ENCODE measurements around the gene TMEM42. TPM values are rescaled to one million over a fixed set of nuclear protein-coding genes. Genes with fewer than 3 reads are reported as not detected.

TMEM42 gene
- total and polyA plus RNA-seq, 5 donors from 2014 or later = 15.2 to 54.4 (median 41.3) TPM

DNA sequence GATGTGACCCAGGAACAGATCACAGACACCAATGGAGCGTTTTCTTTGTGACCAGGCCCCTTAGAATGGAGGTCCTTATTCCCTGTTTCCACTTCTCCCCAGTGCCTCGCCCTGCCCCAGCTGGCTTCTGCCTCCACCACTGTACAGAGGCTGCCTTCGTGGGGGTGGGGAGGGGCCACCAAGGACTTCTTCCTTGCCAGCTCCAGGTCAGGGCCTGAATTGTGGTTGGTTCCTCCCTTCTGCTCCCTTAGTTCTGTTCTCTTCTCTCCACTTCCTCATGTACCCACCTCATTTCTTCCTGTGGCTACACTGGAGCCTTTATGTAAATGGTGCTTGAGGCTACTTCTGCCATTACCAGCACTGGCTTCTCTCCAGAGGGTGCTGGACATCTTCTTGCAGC lies 29.1 kb downstream of the TMEM42 start:
- Histone ChIP-seq H3K9me3 (ENCODE audit: control insufficient read depth in 2 of 2, low read length in 2 of 2) (no peaks in the 10 kb centered on the region), H3K27ac (ENCODE audit: insufficient read depth, low read length, poor library complexity, severe bottlenecking) (no peak overlapping the region), H3K27me3 (ENCODE audit: control insufficient read depth, insufficient read depth, low read length) (no peaks in the 10 kb centered on the region), H3K4me3 (ENCODE audit: low read depth, low read length) (no peak overlapping the region), H3K4me1 (ENCODE audit: control insufficient read depth, insufficient read depth, low read length, poor library complexity, severe bottlenecking) (no peaks in the 10 kb centered on the region), H3K36me3 (ENCODE audit: control insufficient read depth, insufficient read depth, low read length) (no peaks in the 10 kb centered on the region)
- Mint-ChIP-seq H3K4me3 (no peak overlapping the region), H3K36me3 (no peaks in the 10 kb centered on the region), H3K4me1 (peaks cover 0 to 3% (median 0%) of the 10 kb centered on the region in 4 donors), H3K27ac (no peak overlapping the region), H3K9me3 (no peaks in the 10 kb centered on the region), H3K27me3 (peaks cover 14% of the 10 kb centered on the region)
- ATAC-seq (ENCODE audit: low read depth in 2 of 2) = no peak
- no peak for DNase-seq

DNA sequence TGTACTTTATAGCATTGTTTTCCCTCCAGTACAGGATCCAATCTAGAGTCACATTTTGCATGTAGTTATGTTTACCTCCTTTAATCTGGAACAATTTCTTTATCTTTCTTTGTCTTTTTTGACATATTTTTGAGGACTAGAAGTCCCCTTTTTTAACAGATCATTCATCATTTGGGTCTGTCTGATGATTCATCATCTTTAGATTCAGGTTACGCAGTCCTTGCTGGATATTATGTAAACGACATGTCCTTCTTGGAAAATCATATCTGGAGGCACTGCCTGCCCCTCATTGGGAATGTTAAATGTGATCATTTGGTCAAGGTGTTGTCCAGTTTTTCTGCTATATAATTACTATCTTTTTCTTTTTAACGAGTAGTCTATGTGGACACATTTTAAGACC lies 31.0 kb downstream of the TMEM42 start:
- DNase-seq = no peak
- H3K9me3 Mint-ChIP-seq = no peaks in the 10 kb centered on the region
- H3K9me3 ChIP-seq (ENCODE audit: control insufficient read depth in 2 of 2, low read length in 2 of 2) = no peaks in the 10 kb centered on the region
- no peak overlapping the region for H3K27ac Mint-ChIP-seq
- H3K36me3 ChIP-seq (ENCODE audit: control insufficient read depth, insufficient read depth, low read length) = no peaks in the 10 kb centered on the region
- no peaks in the 10 kb centered on the region for H3K27me3 ChIP-seq (ENCODE audit: control insufficient read depth, insufficient read depth, low read length)
- H3K27ac ChIP-seq (ENCODE audit: insufficient read depth, low read length, poor library complexity, severe bottlenecking) = no peak overlapping the region
- H3K27me3 Mint-ChIP-seq = peaks cover 16% of the 10 kb centered on the region
- H3K4me3 Mint-ChIP-seq = no peak overlapping the region
- no peak overlapping the region for H3K4me3 ChIP-seq (ENCODE audit: low read depth, low read length)
- ATAC-seq (ENCODE audit: low read depth in 2 of 2) = no peak
- H3K36me3 Mint-ChIP-seq = no peaks in the 10 kb centered on the region
- H3K4me1 Mint-ChIP-seq = peaks cover 0 to 3% (median 0%) of the 10 kb centered on the region in 4 donors
- no peaks in the 10 kb centered on the region for H3K4me1 ChIP-seq (ENCODE audit: control insufficient read depth, insufficient read depth, low read length, poor library complexity, severe bottlenecking)

GRCh38 chr3:44893097-44893496 lies 31.4 kb downstream of the TMEM42 start:
- Mint-ChIP-seq H3K4me1 (peaks cover 0 to 3% (median 0%) of the 10 kb centered on the region in 4 donors), H3K4me3 (no peak overlapping the region), H3K27ac (no peak overlapping the region), H3K27me3 (peaks cover 20% of the 10 kb centered on the region), H3K9me3 (no peaks in the 10 kb centered on the region), H3K36me3 (no peaks in the 10 kb centered on the region)
- ATAC-seq (ENCODE audit: low read depth in 2 of 2) (no peak), DNase-seq (no peak)
- no peaks in the 10 kb centered on the region for H3K4me1 ChIP-seq (ENCODE audit: control insufficient read depth, insufficient read depth, low read length, poor library complexity, severe bottlenecking)
- H3K36me3 ChIP-seq (ENCODE audit: control insufficient read depth, insufficient read depth, low read length) = no peaks in the 10 kb centered on the region
- H3K27ac ChIP-seq (ENCODE audit: insufficient read depth, low read length, poor library complexity, severe bottlenecking) = no peak overlapping the region
- H3K27me3 ChIP-seq (ENCODE audit: control insufficient read depth, insufficient read depth, low read length) = no peaks in the 10 kb centered on the region
- no peak overlapping the region for H3K4me3 ChIP-seq (ENCODE audit: low read depth, low read length)
- H3K9me3 ChIP-seq (ENCODE audit: control insufficient read depth in 2 of 2, low read length in 2 of 2) = no peaks in the 10 kb centered on the region

GRCh38 chr3:44894485-44894884 lies 32.8 kb downstream of the TMEM42 start:
- no peak for ATAC-seq (ENCODE audit: low read depth in 2 of 2)
- H3K9me3 Mint-ChIP-seq = no peaks in the 10 kb centered on the region

GRCh38 chr3:44896440-44896839 lies 34.7 kb downstream of the TMEM42 start:
- H3K27me3 ChIP-seq (ENCODE audit: control insufficient read depth, insufficient read depth, low read length) = peaks cover 2% of the 10 kb centered on the region
- DNase-seq = no peak
- Mint-ChIP-seq H3K27ac (no peak overlapping the region), H3K27me3 (peaks cover 6% of the 10 kb centered on the region), H3K4me1 (no peaks in the 10 kb centered on the region), H3K36me3 (no peaks in the 10 kb centered on the region), H3K4me3 (no peak overlapping the region), H3K9me3 (no peaks in the 10 kb centered on the region)
- ATAC-seq (ENCODE audit: low read depth in 2 of 2) = no peak
- no peak overlapping the region for H3K4me3 ChIP-seq (ENCODE audit: low read depth, low read length)
- H3K4me1 ChIP-seq (ENCODE audit: control insufficient read depth, insufficient read depth, low read length, poor library complexity, severe bottlenecking) = no peaks in the 10 kb centered on the region
- no peaks in the 10 kb centered on the region for H3K36me3 ChIP-seq (ENCODE audit: control insufficient read depth, insufficient read depth, low read length)
- no peak overlapping the region for H3K27ac ChIP-seq (ENCODE audit: insufficient read depth, low read length, poor library complexity, severe bottlenecking)
- H3K9me3 ChIP-seq (ENCODE audit: control insufficient read depth in 2 of 2, low read length in 2 of 2) = no peaks in the 10 kb centered on the region

More at GRCh38 chr3:44894485-44894884, 32.8 kb downstream of the TMEM42 start:
- no peaks in the 10 kb centered on the region for H3K4me1 ChIP-seq (ENCODE audit: control insufficient read depth, insufficient read depth, low read length, poor library complexity, severe bottlenecking)
- H3K27ac ChIP-seq (ENCODE audit: insufficient read depth, low read length, poor library complexity, severe bottlenecking) = no peak overlapping the region
- no peaks in the 10 kb centered on the region for H3K9me3 ChIP-seq (ENCODE audit: control insufficient read depth in 2 of 2, low read length in 2 of 2)
- Mint-ChIP-seq H3K27me3 (peaks cover 20% of the 10 kb centered on the region), H3K36me3 (no peaks in the 10 kb centered on the region), H3K27ac (no peak overlapping the region), H3K4me3 (no peak overlapping the region), H3K4me1 (peaks cover 0 to 3% (median 0%) of the 10 kb centered on the region in 4 donors)
- H3K36me3 ChIP-seq (ENCODE audit: control insufficient read depth, insufficient read depth, low read length) = no peaks in the 10 kb centered on the region
- H3K27me3 ChIP-seq (ENCODE audit: control insufficient read depth, insufficient read depth, low read length) = no peaks in the 10 kb centered on the region
- no peak for DNase-seq
- H3K4me3 ChIP-seq (ENCODE audit: low read depth, low read length) = no peak overlapping the region

GRCh38 chr3:44899683-44900367 lies 38.1 kb downstream of the TMEM42 start:
- Mint-ChIP-seq H3K27me3 (peaks cover 6% of the 10 kb centered on the region), H3K4me3 (no peak overlapping the region)
- ATAC-seq (ENCODE audit: low read depth in 2 of 2) = no peak

DNA sequence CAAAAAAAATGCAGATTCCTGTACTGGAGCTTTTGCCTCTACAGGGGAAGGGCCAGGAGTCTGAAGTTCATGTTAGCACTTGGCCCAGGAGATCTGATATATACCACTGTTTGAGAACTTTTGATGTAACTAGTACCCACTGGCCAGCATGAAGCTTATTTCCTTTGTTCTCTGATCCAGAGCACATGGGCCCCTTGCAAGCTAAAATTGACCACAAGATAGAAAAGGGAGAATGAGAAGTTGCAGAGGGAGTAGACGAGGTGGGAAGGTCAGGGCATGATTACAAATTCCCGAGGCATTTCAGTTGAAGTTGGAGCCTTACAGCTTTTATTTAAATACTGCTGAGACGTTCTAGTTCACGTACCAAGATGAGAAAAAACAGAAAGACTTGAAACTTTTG lies 40.9 kb downstream of the TMEM42 start:
- H3K4me3 Mint-ChIP-seq = no peak overlapping the region
- Histone ChIP-seq H3K9me3 (ENCODE audit: control insufficient read depth in 2 of 2, low read length in 2 of 2) (no peaks in the 10 kb centered on the region), H3K4me1 (ENCODE audit: control insufficient read depth, insufficient read depth, low read length, poor library complexity, severe bottlenecking) (no peaks in the 10 kb centered on the region), H3K36me3 (ENCODE audit: control insufficient read depth, insufficient read depth, low read length) (no peaks in the 10 kb centered on the region), H3K27me3 (ENCODE audit: control insufficient read depth, insufficient read depth, low read length) (peaks cover 2% of the 10 kb centered on the region), H3K4me3 (ENCODE audit: low read depth, low read length) (no peak overlapping the region), H3K27ac (ENCODE audit: insufficient read depth, low read length, poor library complexity, severe bottlenecking) (no peak overlapping the region)
- no peak for DNase-seq
- H3K27ac Mint-ChIP-seq = no peak overlapping the region
- no peaks in the 10 kb centered on the region for H3K9me3 Mint-ChIP-seq
- no peaks in the 10 kb centered on the region for H3K36me3 Mint-ChIP-seq
- ATAC-seq (ENCODE audit: low read depth in 2 of 2) = no peak
- peaks cover 8% of the 10 kb centered on the region for H3K27me3 Mint-ChIP-seq
- H3K4me1 Mint-ChIP-seq = no peaks in the 10 kb centered on the region

More at GRCh38 chr3:44899683-44900367, 38.1 kb downstream of the TMEM42 start:
- Histone ChIP-seq H3K27me3 (ENCODE audit: control insufficient read depth, insufficient read depth, low read length) (peaks cover 2% of the 10 kb centered on the region), H3K9me3 (ENCODE audit: control insufficient read depth in 2 of 2, low read length in 2 of 2) (no peaks in the 10 kb centered on the region), H3K36me3 (ENCODE audit: control insufficient read depth, insufficient read depth, low read length) (no peaks in the 10 kb centered on the region), H3K27ac (ENCODE audit: insufficient read depth, low read length, poor library complexity, severe bottlenecking) (no peak overlapping the region), H3K4me1 (ENCODE audit: control insufficient read depth, insufficient read depth, low read length, poor library complexity, severe bottlenecking) (no peaks in the 10 kb centered on the region), H3K4me3 (ENCODE audit: low read depth, low read length) (no peak overlapping the region)
- Mint-ChIP-seq H3K9me3 (no peaks in the 10 kb centered on the region), H3K27ac (no peak overlapping the region), H3K36me3 (no peaks in the 10 kb centered on the region), H3K4me1 (no peaks in the 10 kb centered on the region)
- DNase-seq = no peak

GRCh38 chr3:44903314-44903713 lies 41.6 kb downstream of the TMEM42 start:
- no peak for DNase-seq
- Histone ChIP-seq H3K27ac (ENCODE audit: insufficient read depth, low read length, poor library complexity, severe bottlenecking) (no peak overlapping the region), H3K4me3 (ENCODE audit: low read depth, low read length) (no peak overlapping the region), H3K4me1 (ENCODE audit: control insufficient read depth, insufficient read depth, low read length, poor library complexity, severe bottlenecking) (no peaks in the 10 kb centered on the region), H3K36me3 (ENCODE audit: control insufficient read depth, insufficient read depth, low read length) (no peaks in the 10 kb centered on the region), H3K9me3 (ENCODE audit: control insufficient read depth in 2 of 2, low read length in 2 of 2) (no peaks in the 10 kb centered on the region), H3K27me3 (ENCODE audit: control insufficient read depth, insufficient read depth, low read length) (peaks cover 5% of the 10 kb centered on the region)
- Mint-ChIP-seq H3K27me3 (peaks cover 4% of the 10 kb centered on the region), H3K36me3 (no peaks in the 10 kb centered on the region), H3K9me3 (peaks cover 0 to 4% (median 0%) of the 10 kb centered on the region in 7 donors), H3K27ac (no peak overlapping the region), H3K4me1 (no peaks in the 10 kb centered on the region), H3K4me3 (no peak overlapping the region)
- ATAC-seq (ENCODE audit: low read depth in 2 of 2) = no peak
